Tibial artery (tissue), 4 donors: ENCODE data around the gene TBCE.
"Not testable (repeated sequence)": the region's sequence is repeated elsewhere in the genome, so short reads cannot be mapped to it uniquely, and the experiment has no call there.

Experiments
- DNase-seq, 2 donors: peaks; one replicate each; pipeline ENCODE4 v3.0.0-alpha.2; 2019
- H3K27ac ChIP-seq, 2 donors: fragments of 200-600 bp; sonication (generic) in 1 of 2; 1 replicate in 1 of 2; 2 replicates in 1 of 2; pipeline ENCODE4 v1.5.1; 2018 to 2019; ENCODE audit warnings: mild to moderate bottlenecking in 1 of 2
- H3K27me3 ChIP-seq, 2 donors: fragments of 200-600 bp; sonication (generic) in 1 of 2; one replicate each; pipeline versions ENCODE4 v1.5.1 to v1.6.0; 2016 to 2019
- H3K36me3 ChIP-seq, 3 donors: fragments of 200-600 bp; sonication (generic) in 2 of 3; one replicate each; pipeline ENCODE4 v1.5.1; 2016 to 2019; ENCODE audit warnings: mild to moderate bottlenecking in 2 of 3
- H3K4me1 ChIP-seq, 4 donors: fragments of 200-600 bp; sonication (generic) in 2 of 4; 1 replicate in 3 of 4; 2 replicates in 1 of 4; pipeline ENCODE4 v1.5.1; 2016 to 2019
- H3K4me3 ChIP-seq, 2 donors: fragments of 200-600 bp; sonication (generic) in 1 of 2; 1 replicate in 1 of 2; 2 replicates in 1 of 2; pipeline ENCODE4 v1.5.1; 2018 to 2019; ENCODE audit warnings: mild to moderate bottlenecking in 2 of 2
- H3K9me3 ChIP-seq, 3 donors: fragments of 200-600 bp; sonication (generic) in 1 of 3; one replicate each; pipeline ENCODE4 v1.5.1; 2016 to 2019
- CTCF ChIP-seq, 2 experiments: fragments of 200-600 bp in 1 of 2; fragments of 450-650 bp in 1 of 2; IDR thresholded peaks; one replicate each; pipeline ENCODE4 v1.5.1; 2017 to 2019; ENCODE audit warnings: antibody characterized with exemption in 2 of 2, mild to moderate bottlenecking in 1 of 2, moderate library complexity in 1 of 2
- intact Hi-C: fragments of 100-400 bp; cut with DNase I; formaldehyde crosslinking; loops from one replicate; pipeline ENCODE4 v1.15.0; 2023; ENCODE audit warnings: low total_unique reads

Gene TBCE

GRCh38 chr1:235450433-235450832 is 83.2 kb downstream of the TBCE start:
- peaks cover 65 to 89% (median 74%) of the 10 kb centered on the region in 3 donors for H3K36me3 ChIP-seq
- H3K27me3 ChIP-seq = no peaks in the 10 kb centered on the region
- no peak overlapping the region for H3K4me3 ChIP-seq
- no peak for TF ChIP-seq CTCF (IDR thresholded peaks at IDR 0.05)
- intact Hi-C loops = no loop called here
- no peaks in the 10 kb centered on the region for H3K4me1 ChIP-seq
- H3K27ac ChIP-seq = no peak overlapping the region
- no peak for DNase-seq
- no peaks in the 10 kb centered on the region for H3K9me3 ChIP-seq

GRCh38 chr1:235450886-235451483 is 83.8 kb downstream of the TBCE start:
- no peak for DNase-seq
- no peak overlapping the region for H3K4me3 ChIP-seq
- no peaks in the 10 kb centered on the region for H3K9me3 ChIP-seq
- H3K27me3 ChIP-seq = no peaks in the 10 kb centered on the region
- intact Hi-C loops = no loop called here
- H3K36me3 ChIP-seq = peaks cover 61 to 83% (median 70%) of the 10 kb centered on the region in 3 donors
- H3K4me1 ChIP-seq = no peaks in the 10 kb centered on the region
- no peak overlapping the region for H3K27ac ChIP-seq
- TF ChIP-seq CTCF (IDR thresholded peaks at IDR 0.05) = no peak

- H3K4me3 ChIP-seq = no peak overlapping the region
- H3K36me3 ChIP-seq = peaks cover 38 to 62% (median 50%) of the 10 kb centered on the region in 3 donors
- TF ChIP-seq CTCF (IDR thresholded peaks at IDR 0.05) = no peak
- no peaks in the 10 kb centered on the region for H3K27me3 ChIP-seq
- H3K4me1 ChIP-seq = no peaks in the 10 kb centered on the region
- no peaks in the 10 kb centered on the region for H3K9me3 ChIP-seq
- intact Hi-C loops = no loop called here
- H3K27ac ChIP-seq = no peak overlapping the region
- DNase-seq = no peak
Observed at GRCh38 chr1:235454021-235454420, 86.8 kb downstream of the TBCE start.

- no peaks in the 10 kb centered on the region for H3K9me3 ChIP-seq
- no peak for TF ChIP-seq CTCF (IDR thresholded peaks at IDR 0.05)
Observed at GRCh38 chr1:235455097-235455496, 87.9 kb downstream of the TBCE start.

GRCh38 chr1:235455823-235456222 is 88.6 kb downstream of the TBCE start:
- Histone ChIP-seq H3K36me3 (peaks cover 26 to 49% (median 32%) of the 10 kb centered on the region in 3 donors), H3K9me3 (no peaks in the 10 kb centered on the region), H3K27ac (no peak overlapping the region), H3K4me1 (no peaks in the 10 kb centered on the region), H3K27me3 (no peaks in the 10 kb centered on the region), H3K4me3 (no peak overlapping the region)
- no peak for TF ChIP-seq CTCF (IDR thresholded peaks at IDR 0.05)
- intact Hi-C loops = no loop called here
- DNase-seq = no peak

More at GRCh38 chr1:235455097-235455496, 87.9 kb downstream of the TBCE start:
- no peaks in the 10 kb centered on the region for H3K27me3 ChIP-seq
- peaks cover 33 to 52% (median 39%) of the 10 kb centered on the region in 3 donors for H3K36me3 ChIP-seq
- no peak overlapping the region for H3K27ac ChIP-seq
- H3K4me1 ChIP-seq = no peaks in the 10 kb centered on the region
- no peak overlapping the region for H3K4me3 ChIP-seq
- intact Hi-C loops = no loop called here
- no peak for DNase-seq

GRCh38 chr1:235457856-235458255 is 90.6 kb downstream of the TBCE start:
- H3K27me3 ChIP-seq, H3K27ac ChIP-seq, H3K9me3 ChIP-seq, H3K4me3 ChIP-seq, H3K4me1 ChIP-seq, DNase-seq, intact Hi-C loops: not testable (repeated sequence)
- peaks cover 24 to 30% (median 25%) of the 10 kb centered on the region in 3 donors for H3K36me3 ChIP-seq
